HUDEP-2 (cell line): ENCODE data around the gene MAP3K14.
A peak's percentile ranks its signal among the peaks of the same experiment; 100 is the strongest.
"Not testable (repeated sequence)": the region's sequence is repeated elsewhere in the genome, so short reads cannot be mapped to it uniquely, and the experiment has no call there.

Experiments
- DNase-seq, 76 experiments: peaks; one replicate each; lab custom pipeline; 2025; ENCODE audit not compliant: unreplicated experiment in 76 of 76; lab: John Stamatoyannopoulos, UW

Gene MAP3K14

GRCh38 chr17:45262516-45263476 lies 54.0 kb downstream of the MAP3K14 start:
- no peak for DNase-seq

DNA sequence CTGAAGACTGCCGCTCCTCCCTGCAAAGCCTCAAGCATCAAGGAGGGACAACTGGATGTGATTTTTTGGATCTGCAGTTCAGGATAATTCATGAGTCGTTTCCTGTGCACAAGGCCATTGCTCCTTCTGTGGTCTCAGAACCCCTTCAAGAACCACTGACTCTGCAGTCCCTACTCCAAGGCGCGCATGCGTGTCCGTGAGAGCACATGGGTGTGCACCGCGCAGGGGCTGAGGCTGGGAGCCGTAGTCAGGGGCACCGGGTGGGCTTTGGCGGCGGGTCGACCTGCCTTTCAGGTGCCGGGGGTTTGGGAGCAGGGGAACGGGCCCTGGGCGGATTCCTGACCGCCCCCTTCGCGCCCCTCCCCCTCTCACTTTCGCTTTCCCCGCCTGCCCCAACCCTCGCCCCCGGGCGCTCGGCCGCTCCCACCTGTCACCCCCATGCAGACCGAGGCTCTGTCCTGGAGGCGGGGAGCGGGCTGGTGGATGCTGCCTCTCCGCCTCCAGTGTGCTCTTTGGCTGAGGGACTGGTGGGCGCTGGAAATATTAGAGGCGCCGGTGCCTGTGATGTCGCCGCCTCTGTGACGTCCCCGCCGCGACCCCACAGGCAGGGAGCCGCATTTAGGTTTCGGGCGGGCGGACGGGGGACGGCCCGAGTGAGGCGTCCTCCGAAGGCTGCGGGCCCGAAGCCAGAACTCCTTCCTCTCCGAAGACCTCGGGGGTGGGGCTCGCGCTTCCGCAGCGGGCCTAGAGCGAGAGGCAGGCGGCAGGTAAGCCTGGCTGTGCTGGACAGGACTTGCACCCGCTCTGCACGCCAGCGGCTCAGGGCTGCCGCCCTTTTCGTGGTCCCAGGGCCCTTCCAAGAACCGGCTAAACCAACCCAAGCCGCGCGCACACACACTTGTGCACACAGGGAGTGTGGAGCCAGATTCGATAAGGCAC lies 55.0 kb downstream of the MAP3K14 start, which contains the start of gene SPATA32:
Gene SPATA32 (minus strand): TSS at position 518 of the 939 bp plus-strand sequence. CDS start 78 bp downstream, at position 440.
- peak in 34 of 76 experiments; percentile 10 to 56 (median 31) for DNase-seq

GRCh38 chr17:45260204-45260783 lies 56.5 kb downstream of the MAP3K14 start:
- DNase-seq: no peak

GRCh38 chr17:45258981-45259380 lies 57.8 kb downstream of the MAP3K14 start:
- no peak for DNase-seq

DNA sequence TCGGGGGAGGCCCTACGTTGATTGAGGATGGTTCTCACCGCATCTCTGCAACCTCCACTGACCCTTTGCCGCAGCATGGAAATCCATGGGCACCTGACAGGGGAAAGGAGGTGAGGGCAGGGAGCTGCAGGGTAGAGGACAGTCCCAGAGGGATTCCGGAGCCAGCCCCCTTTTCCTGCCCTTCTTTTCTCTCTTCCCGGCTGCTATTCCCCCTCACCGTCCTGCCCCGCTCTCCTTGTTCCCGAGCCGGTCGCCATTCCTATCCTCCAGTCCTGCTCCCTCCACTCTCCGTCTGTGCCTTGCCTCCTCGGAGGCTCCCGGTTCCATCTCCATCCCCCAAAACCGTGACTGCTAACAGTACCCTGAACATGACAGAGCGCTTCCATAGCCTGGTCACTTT lies 59.7 kb downstream of the MAP3K14 start:
- no peak for DNase-seq

- peak in 13 of 76 experiments; percentile 12 to 34 (median 25) for DNase-seq
Observed at GRCh38 chr17:45256114-45256966, 60.5 kb downstream of the MAP3K14 start.

DNA sequence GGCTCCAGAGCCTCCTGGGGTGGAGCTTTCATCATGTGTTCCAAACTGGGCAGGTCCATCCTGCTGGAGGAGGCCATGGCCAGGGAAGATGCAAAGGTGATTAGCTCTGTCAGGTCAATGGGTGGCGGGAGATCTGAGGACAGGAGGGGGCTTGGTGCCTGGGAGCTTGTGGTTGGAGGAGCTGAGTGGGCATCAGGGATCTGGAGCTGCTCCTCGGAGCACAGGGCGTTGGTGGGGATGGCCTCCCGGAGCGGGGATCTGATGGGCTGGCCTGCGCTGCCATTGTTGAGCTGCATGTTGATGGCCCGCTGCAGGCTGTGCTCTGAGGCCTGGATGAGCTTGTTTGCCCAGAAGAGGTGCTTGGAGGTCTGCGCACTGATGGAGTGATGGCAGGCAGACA lies 61.5 kb downstream of the MAP3K14 start:
- DNase-seq: no peak

- no peak for DNase-seq
Observed at GRCh38 chr17:45253879-45254278, 62.9 kb downstream of the MAP3K14 start.

GRCh38 chr17:45253237-45253636 lies 63.6 kb downstream of the MAP3K14 start:
- not testable (repeated sequence) for DNase-seq

- DNase-seq: peak in 1 of 76 experiments; percentile 37
Observed at GRCh38 chr17:45251931-45252330, 64.9 kb downstream of the MAP3K14 start.

DNA sequence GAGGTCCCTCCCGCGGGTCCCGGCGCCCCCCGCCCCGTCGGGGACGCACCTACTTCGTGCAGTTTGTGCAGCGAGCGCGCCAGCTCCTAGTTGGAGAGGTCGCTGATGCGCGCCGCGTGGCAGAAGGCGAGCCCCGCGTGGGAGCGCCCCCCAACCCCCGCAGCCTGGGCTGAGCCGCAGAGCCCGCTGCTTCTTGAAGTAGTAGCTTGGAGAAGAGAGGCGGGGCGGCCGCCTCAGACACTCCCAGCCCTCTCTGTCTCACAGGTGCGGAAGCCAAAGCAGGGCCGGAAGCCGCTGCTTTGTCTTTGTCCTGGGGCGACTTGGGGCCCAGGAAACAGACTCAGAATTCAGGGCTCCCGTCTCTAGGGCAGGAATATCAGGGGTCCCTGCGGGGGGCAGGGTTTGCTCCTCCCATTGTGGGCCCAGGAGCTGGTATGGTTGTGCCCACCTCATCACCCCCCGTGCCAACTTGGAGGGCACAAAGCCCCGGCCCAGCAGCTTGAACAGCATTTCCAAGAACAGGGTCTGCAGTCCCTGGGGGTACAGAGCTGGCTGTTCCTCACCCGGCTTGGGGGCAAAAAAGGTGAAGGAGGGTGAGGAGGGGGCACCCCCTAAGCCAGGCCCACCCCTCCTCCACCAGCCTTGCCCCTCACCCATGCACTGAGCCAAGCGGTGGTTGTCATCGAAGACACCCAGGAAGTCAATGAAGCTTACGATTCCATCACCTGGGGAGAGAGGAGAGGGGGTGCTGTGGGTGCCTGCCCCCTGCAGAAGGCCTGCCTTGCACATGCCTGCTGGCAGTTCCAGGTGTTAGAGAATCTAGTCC lies 68.5 kb downstream of the MAP3K14 start:
- peak in 37 of 76 experiments; percentile 9 to 57 (median 36) for DNase-seq

DNA sequence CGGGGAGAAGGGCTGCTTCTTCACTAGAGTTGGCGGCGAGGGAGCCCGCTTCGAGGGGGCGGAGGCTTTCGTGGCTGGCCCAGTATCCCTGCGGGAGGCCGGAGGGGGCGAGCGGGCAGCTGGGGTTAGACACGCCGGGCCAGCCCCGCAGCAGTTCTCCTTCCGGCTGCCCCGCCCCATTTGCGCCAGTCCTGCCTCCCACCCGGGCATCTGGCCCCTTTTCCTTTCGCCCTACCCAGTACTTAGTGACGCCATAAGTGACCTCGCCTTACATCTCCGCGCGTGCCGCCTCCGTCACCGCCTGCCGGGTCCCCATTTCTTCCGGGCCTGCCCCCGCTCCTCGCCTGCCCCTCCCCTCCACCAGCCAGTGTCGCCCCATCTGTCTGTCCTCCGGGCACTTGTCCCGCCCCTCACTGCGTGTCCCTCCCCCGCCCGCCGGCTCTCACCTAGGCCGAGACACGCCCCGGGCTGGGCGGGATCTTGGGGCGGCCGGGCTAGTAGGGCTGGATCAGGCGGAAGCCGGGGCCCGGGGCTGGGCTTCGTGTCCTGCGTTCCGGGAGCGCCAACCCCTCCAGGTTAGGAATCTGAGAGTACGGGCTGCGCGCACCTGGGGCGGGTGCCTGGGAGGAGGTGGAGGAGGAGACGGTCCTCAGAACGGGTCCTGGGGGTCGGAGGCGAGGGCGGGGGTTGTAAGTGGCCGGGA lies 69.2 kb downstream of the MAP3K14 start:
- DNase-seq: peak in 75 of 76 experiments; percentile 28 to 99 (median 95)

- no peak for DNase-seq
Observed at GRCh38 chr17:45246861-45247428, 69.9 kb downstream of the MAP3K14 start.

GRCh38 chr17:45246338-45246737 lies 70.5 kb downstream of the MAP3K14 start:
- no peak for DNase-seq

GRCh38 chr17:45244725-45245656 lies 71.8 kb downstream of the MAP3K14 start:
- DNase-seq: no peak

DNA sequence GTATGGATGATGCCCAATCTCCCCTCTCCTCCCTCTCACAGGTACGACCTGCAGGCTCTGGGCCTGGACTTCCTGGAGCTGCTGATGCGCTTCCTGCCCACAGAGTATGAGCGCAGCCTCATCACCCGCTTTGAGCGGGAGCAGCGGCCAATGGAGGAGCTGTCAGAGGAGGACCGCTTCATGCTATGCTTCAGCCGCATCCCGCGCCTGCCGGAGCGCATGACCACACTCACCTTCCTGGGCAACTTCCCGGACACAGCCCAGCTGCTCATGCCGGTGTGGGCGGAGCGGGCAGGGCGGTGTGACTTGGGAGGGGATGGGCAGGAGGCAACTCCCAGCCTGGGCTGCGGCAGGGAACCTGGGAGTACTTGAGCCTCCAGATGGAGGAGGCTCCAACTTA lies 73.1 kb downstream of the MAP3K14 start:
- DNase-seq: no peak

GRCh38 chr17:45242029-45242414 lies 74.8 kb downstream of the MAP3K14 start:
- DNase-seq: no peak
